Measurements from ENCODE around the gene NUAK2.

DNA sequence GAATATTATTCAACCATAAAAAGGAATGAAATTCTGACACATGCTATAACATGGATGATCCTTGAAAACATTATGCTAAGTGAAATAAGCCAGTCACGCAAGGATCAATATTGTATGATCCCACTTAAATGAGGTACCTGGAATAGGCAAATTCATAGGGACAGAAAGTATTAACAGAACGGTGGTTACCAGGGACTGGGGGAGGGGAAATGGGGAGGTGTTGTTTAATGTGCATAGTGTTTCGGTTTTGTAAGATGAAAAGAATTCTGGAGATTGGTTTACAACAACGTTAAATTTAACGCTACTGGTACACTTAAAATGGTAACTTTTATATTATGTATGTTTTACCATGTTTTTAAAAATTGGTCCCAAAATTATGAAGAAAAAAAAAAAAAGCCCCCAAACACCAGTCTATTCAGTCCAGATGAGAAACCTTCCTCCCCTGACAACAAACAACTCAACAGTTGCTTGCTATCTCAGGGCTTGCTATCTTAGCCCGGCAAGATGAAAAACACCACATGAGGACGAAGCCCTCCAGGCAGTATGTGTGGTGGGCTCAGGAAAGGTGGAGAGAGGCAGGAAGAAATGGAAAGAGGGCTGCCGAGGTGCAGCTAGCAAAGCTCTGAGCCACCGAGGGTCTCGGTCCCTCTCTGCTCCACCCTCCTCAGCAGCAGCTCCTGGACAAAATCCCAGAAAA is 8.5 kb downstream of the NUAK2 start:
- TF ChIP-seq KLF7 (tag by site-specific recombination; IDR thresholded peaks at IDR 0.05; ENCODE audit: borderline replicate concordance) = no peak
- no peak for TF ChIP-seq CTCF (tag by site-specific recombination; IDR thresholded peaks at IDR 0.05)
- no peak for TF ChIP-seq ZNF510 (tag by site-specific recombination; IDR thresholded peaks at IDR 0.05; ENCODE audit: insufficient replicate concordance)
- no peak for TF ChIP-seq SCRT1 (tag by site-specific recombination; IDR thresholded peaks at IDR 0.05; ENCODE audit: borderline replicate concordance)
- TF ChIP-seq ZNF704 (tag by site-specific recombination; IDR thresholded peaks at IDR 0.05) = no peak
- TF ChIP-seq, protein P1, sequence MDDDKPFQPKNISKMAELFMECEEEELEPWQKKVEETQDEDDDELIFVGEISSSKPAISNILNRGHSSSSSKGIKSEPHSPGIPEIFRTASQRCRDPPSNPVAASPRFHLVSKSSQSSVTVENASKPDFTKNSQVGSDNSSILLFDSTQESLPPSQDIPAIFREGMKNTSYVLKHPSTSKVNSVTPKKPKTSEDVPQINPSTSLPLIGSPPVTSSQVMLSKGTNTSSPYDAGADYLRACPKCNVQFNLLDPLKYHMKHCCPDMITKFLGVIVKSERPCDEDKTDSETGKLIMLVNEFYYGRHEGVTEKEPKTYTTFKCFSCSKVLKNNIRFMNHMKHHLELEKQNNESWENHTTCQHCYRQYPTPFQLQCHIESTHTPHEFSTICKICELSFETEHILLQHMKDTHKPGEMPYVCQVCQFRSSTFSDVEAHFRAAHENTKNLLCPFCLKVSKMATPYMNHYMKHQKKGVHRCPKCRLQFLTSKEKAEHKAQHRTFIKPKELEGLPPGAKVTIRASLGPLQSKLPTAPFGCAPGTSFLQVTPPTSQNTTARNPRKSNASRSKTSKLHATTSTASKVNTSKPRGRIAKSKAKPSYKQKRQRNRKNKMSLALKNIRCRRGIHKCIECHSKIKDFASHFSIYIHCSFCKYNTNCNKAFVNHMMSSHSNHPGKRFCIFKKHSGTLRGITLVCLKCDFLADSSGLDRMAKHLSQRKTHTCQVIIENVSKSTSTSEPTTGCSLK (tag by site-specific recombination; IDR thresholded peaks at IDR 0.05) = no peak
- TF ChIP-seq, protein P2, sequence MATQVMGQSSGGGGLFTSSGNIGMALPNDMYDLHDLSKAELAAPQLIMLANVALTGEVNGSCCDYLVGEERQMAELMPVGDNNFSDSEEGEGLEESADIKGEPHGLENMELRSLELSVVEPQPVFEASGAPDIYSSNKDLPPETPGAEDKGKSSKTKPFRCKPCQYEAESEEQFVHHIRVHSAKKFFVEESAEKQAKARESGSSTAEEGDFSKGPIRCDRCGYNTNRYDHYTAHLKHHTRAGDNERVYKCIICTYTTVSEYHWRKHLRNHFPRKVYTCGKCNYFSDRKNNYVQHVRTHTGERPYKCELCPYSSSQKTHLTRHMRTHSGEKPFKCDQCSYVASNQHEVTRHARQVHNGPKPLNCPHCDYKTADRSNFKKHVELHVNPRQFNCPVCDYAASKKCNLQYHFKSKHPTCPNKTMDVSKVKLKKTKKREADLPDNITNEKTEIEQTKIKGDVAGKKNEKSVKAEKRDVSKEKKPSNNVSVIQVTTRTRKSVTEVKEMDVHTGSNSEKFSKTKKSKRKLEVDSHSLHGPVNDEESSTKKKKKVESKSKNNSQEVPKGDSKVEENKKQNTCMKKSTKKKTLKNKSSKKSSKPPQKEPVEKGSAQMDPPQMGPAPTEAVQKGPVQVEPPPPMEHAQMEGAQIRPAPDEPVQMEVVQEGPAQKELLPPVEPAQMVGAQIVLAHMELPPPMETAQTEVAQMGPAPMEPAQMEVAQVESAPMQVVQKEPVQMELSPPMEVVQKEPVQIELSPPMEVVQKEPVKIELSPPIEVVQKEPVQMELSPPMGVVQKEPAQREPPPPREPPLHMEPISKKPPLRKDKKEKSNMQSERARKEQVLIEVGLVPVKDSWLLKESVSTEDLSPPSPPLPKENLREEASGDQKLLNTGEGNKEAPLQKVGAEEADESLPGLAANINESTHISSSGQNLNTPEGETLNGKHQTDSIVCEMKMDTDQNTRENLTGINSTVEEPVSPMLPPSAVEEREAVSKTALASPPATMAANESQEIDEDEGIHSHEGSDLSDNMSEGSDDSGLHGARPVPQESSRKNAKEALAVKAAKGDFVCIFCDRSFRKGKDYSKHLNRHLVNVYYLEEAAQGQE (tag by site-specific recombination; IDR thresholded peaks at IDR 0.05) = no peak
- TF ChIP-seq ZNF76 (tag by site-specific recombination; IDR thresholded peaks at IDR 0.05; ENCODE audit: borderline replicate concordance, low read depth) = no peak
- no peak for TF ChIP-seq TCF7L2 (IDR thresholded peaks at IDR 0.05; ENCODE audit: borderline replicate concordance, low read depth, low read length)
- TF ChIP-seq ZNF26 (tag by site-specific recombination; IDR thresholded peaks at IDR 0.05) = no peak
- no peak for TF ChIP-seq ZNF274 (IDR thresholded peaks at IDR 0.05; ENCODE audit: low read length)
- no peak for TF ChIP-seq ZNF274 (tag by site-specific recombination; IDR thresholded peaks at IDR 0.05; ENCODE audit: borderline replicate concordance)
- TF ChIP-seq MYNN (tag by site-specific recombination; IDR thresholded peaks at IDR 0.05; ENCODE audit: borderline replicate concordance) = no peak
